H1 (cell line): ENCODE measurements around the gene LOXHD1. TPM values are rescaled to one million over a fixed set of nuclear protein-coding genes. Genes with fewer than 3 reads are reported as not detected.
A peak's percentile ranks its signal among the peaks of the same experiment; 100 is the strongest.

ENCODE experiments used
- CTCF ChIA-PET: fragments of 300-600 bp; sonication (Branson Sonifier 250); formaldehyde crosslinking; loops from one replicate; lab custom pipeline; 2021; ENCODE audit not compliant: partially characterized antibody; lab: Charles Lee
- POLR2A ChIA-PET: fragments of 300-600 bp; sonication (Branson Sonifier 250); formaldehyde crosslinking; loops from one replicate; lab custom pipeline; 2021; ENCODE audit warnings: inconsistent platforms; ENCODE audit not compliant: partially characterized antibody; lab: Charles Lee
- DNase-seq, 2 experiments: peaks; one replicate each; pipeline versions ENCODE4 v3.0.0 to v3.0.0-alpha.2; 2010 to 2022; ENCODE audit warnings: low spot score in 2 of 2, low read depth in 1 of 2, mixed read lengths in 1 of 2
- FAIRE-seq: peaks from 2 replicates; lab custom pipeline; 2011; peaks lifted over from hg19 to GRCh38; lab: Jason Lieb, UNC
- H2AFZ ChIP-seq: 2 replicates; pipeline ENCODE4 v1.8.1; 2012; ENCODE audit warnings: low read length, inconsistent platforms
- H2AK5ac ChIP-seq: 2 replicates; pipeline ENCODE4 v1.6.1; 2013; ENCODE audit warnings: low read depth, low read length
- H2BK120ac ChIP-seq: replicated peaks from 2 replicates; pipeline ENCODE3; 2013; ENCODE audit warnings: low read depth, low read length, inconsistent platforms
- H2BK12ac ChIP-seq: 2 replicates; pipeline ENCODE4 v1.6.1; 2013; ENCODE audit warnings: low read depth, low read length
- H2BK15ac ChIP-seq: 2 replicates; pipeline ENCODE4 v1.6.1; 2013; ENCODE audit warnings: low read length
- H2BK20ac ChIP-seq: 2 replicates; pipeline ENCODE4 v1.6.1; 2013; ENCODE audit warnings: low read length
- H2BK5ac ChIP-seq: 2 replicates; pipeline ENCODE4 v1.6.1; 2013; ENCODE audit warnings: low read depth, low read length
- H3K14ac ChIP-seq: 2 replicates; pipeline ENCODE4 v1.6.1; 2013; ENCODE audit warnings: inconsistent platforms; ENCODE audit not compliant: insufficient read length
- H3K18ac ChIP-seq: 2 replicates; pipeline ENCODE4 v1.6.1; 2013; ENCODE audit warnings: low read length; ENCODE audit errors: extremely low read depth
- H3K23ac ChIP-seq: 2 replicates; pipeline ENCODE4 v1.6.1; 2013; ENCODE audit warnings: inconsistent platforms; ENCODE audit not compliant: insufficient read length
- H3K23me2 ChIP-seq: 2 replicates; pipeline ENCODE4 v1.6.1; 2013; ENCODE audit warnings: low read depth, low read length
- H3K27ac ChIP-seq: 2 replicates; pipeline ENCODE4 v1.6.1; 2011; ENCODE audit warnings: low read depth, low read length, inconsistent platforms
- H3K27me3 ChIP-seq, 4 experiments: replicated peaks in 1 of 4; 1 replicate in 1 of 4; 2 replicates in 3 of 4; pipeline versions ENCODE4 v1.6.1 to v1.8.1; 2011 to 2013; ENCODE audit warnings: low read length in 3 of 4, mild to moderate bottlenecking in 3 of 4, inconsistent platforms in 2 of 4, mixed read lengths in 2 of 4, moderate library complexity in 1 of 4; ENCODE audit not compliant: control insufficient read depth in 3 of 4, insufficient read depth in 3 of 4; ENCODE audit errors: extremely low read depth in 1 of 4
- H3K36me3 ChIP-seq, 4 experiments: 2 replicates each; pipeline versions ENCODE4 v1.6.1 to v1.8.1; 2011 to 2013; ENCODE audit warnings: mild to moderate bottlenecking in 4 of 4, low read length in 3 of 4, moderate library complexity in 2 of 4, control low read depth in 1 of 4, inconsistent platforms in 1 of 4; ENCODE audit not compliant: insufficient read depth in 4 of 4, control insufficient read depth in 2 of 4
- H3K4ac ChIP-seq: replicated peaks from 2 replicates; pipeline ENCODE3; 2013; ENCODE audit warnings: low read length, low read depth, mixed read lengths, inconsistent platforms; ENCODE audit not compliant: insufficient read length
- H3K4me1 ChIP-seq, 4 experiments: replicated peaks in 1 of 4; 1 replicate in 1 of 4; 2 replicates in 3 of 4; pipeline versions ENCODE4 v1.6.1 to v1.8.1; 2011 to 2013; ENCODE audit warnings: low read length in 3 of 4, inconsistent platforms in 2 of 4, mixed read lengths in 1 of 4; ENCODE audit not compliant: insufficient read depth in 4 of 4, control insufficient read depth in 3 of 4
- H3K4me2 ChIP-seq, 2 experiments: 2 replicates each; pipeline versions ENCODE4 v1.6.1 to v1.8.1; 2011 to 2013; ENCODE audit warnings: low read depth in 2 of 2, low read length in 2 of 2, control low read depth in 1 of 2, inconsistent platforms in 1 of 2, mild to moderate bottlenecking in 1 of 2; ENCODE audit not compliant: insufficient read depth in 1 of 2
- H3K4me3 ChIP-seq, 4 experiments: fragments of 200-600, 300-600 bp in 1 of 4; sonication (generic), shearing (Covaris generic), sonication (Bioruptor Twin) in 1 of 4; 2 replicates each; pipeline versions ENCODE4 v1.5.1 to v1.8.1; 2011 to 2016; ENCODE audit warnings: low read length in 4 of 4, low read depth in 3 of 4, control low read depth in 2 of 4, inconsistent platforms in 2 of 4, mild to moderate bottlenecking in 2 of 4, mixed read lengths in 1 of 4, moderate library complexity in 1 of 4; ENCODE audit not compliant: insufficient read depth in 2 of 4; ENCODE audit errors: extremely low read depth in 1 of 4
- H3K56ac ChIP-seq: replicated peaks from 2 replicates; pipeline ENCODE3; 2013; ENCODE audit warnings: low read depth, mild to moderate bottlenecking, mixed read lengths, low read length, inconsistent platforms; ENCODE audit not compliant: insufficient read length
- H3K79me1 ChIP-seq: 2 replicates; pipeline ENCODE4 v1.6.1; 2013; ENCODE audit warnings: low read depth, low read length, control low read depth
- H3K79me2 ChIP-seq, 2 experiments: 2 replicates each; pipeline versions ENCODE4 v1.6.1 to v1.8.1; 2012 to 2013; ENCODE audit warnings: low read length in 2 of 2, mild to moderate bottlenecking in 2 of 2, inconsistent platforms in 1 of 2; ENCODE audit not compliant: insufficient read depth in 2 of 2, control insufficient read depth in 1 of 2
- H3K9ac ChIP-seq, 4 experiments: replicated peaks in 1 of 4; 1 replicate in 1 of 4; 2 replicates in 3 of 4; pipeline versions ENCODE4 v1.6.1 to v1.8.1; 2011 to 2013; ENCODE audit warnings: low read depth in 3 of 4, low read length in 3 of 4, control low read depth in 2 of 4, mild to moderate bottlenecking in 2 of 4, moderate library complexity in 2 of 4, inconsistent platforms in 1 of 4; ENCODE audit errors: extremely low read depth in 1 of 4
- H3K9me3 ChIP-seq, 2 experiments: 2 replicates each; pipeline versions ENCODE4 v1.6.1 to v1.8.1; 2012 to 2013; ENCODE audit warnings: mild to moderate bottlenecking in 2 of 2, moderate library complexity in 2 of 2, control low read depth in 1 of 2, inconsistent platforms in 1 of 2, low read depth in 1 of 2, low read length in 1 of 2, mixed read lengths in 1 of 2; ENCODE audit not compliant: insufficient read depth in 2 of 2
- H4K20me1 ChIP-seq, 2 experiments: replicated peaks in 1 of 2; 2 replicates each; pipeline versions ENCODE3 to v1.8.1; 2011 to 2013; ENCODE audit warnings: inconsistent platforms in 2 of 2, low read length in 2 of 2, mild to moderate bottlenecking in 1 of 2; ENCODE audit not compliant: insufficient read depth in 2 of 2, control insufficient read depth in 1 of 2
- H4K5ac ChIP-seq: 2 replicates; pipeline ENCODE4 v1.6.1; 2013; ENCODE audit warnings: low read length, low read depth, mixed read lengths, inconsistent platforms; ENCODE audit not compliant: insufficient read length
- H4K8ac ChIP-seq: 2 replicates; pipeline ENCODE4 v1.8.0; 2013; ENCODE audit warnings: mild to moderate bottlenecking, moderate library complexity, low read length, inconsistent platforms; ENCODE audit not compliant: insufficient read depth; ENCODE audit errors: extremely low read depth
- H4K91ac ChIP-seq: replicated peaks from 2 replicates; pipeline ENCODE3; 2013; ENCODE audit warnings: low read length, mixed read lengths, inconsistent platforms; ENCODE audit not compliant: insufficient read length
- CBX5 ChIP-seq: fragments of 300-800, 300-1000 bp; sonication (generic); IDR thresholded peaks from 2 replicates; pipeline ENCODE4 v1.7.1; 2016; ENCODE audit warnings: antibody characterized with exemption, low read length, low read depth
- KDM1A ChIP-seq: fragments of 200-600, 300-600 bp; sonication (generic); IDR thresholded peaks from 2 replicates; pipeline ENCODE4 v1.7.1; 2016; ENCODE audit warnings: mild to moderate bottlenecking, low read length, borderline replicate concordance
- RNF2 ChIP-seq: fragments of 200-900, 300-1000 bp; sonication (generic); IDR thresholded peaks from 2 replicates; pipeline ENCODE4 v1.7.1; 2016; ENCODE audit warnings: borderline replicate concordance, low read depth, mild to moderate bottlenecking, antibody characterized with exemption, low read length; ENCODE audit not compliant: poor library complexity, severe bottlenecking; ENCODE audit errors: missing control alignments
- WGBS, 2 experiments: shearing (Covaris generic) in 1 of 2; methylation state at CpG; one replicate each; pipeline versions ENCODE4 v1.1.6 to v1.1.7; 2013 to 2015; ENCODE audit warnings: low lambda C conversion rate in 2 of 2, mixed read lengths in 2 of 2, inconsistent platforms in 1 of 2, low coverage in 1 of 2, missing lambda C conversion rate in 1 of 2; ENCODE audit not compliant: insufficient replicate concordance in 2 of 2, insufficient coverage in 1 of 2, insufficient read length in 1 of 2; ENCODE audit errors: extremely low coverage in 1 of 2, missing lambda C conversion rate in 1 of 2; 5-methylcytosine and 5-hydroxymethylcytosine counted together
- polyA plus RNA-seq, 7 experiments: library from polyadenylated mRNA; depleted of rRNA in 3 of 7; stranded (reverse) in 5 of 7; unstranded in 2 of 7; fragments of >200 nt in 5 of 7; fragments of 200-250 nt in 2 of 7; gene quantifications; 1 replicate in 5 of 7; 2 replicates in 1 of 7; 4 replicates in 1 of 7; pipeline versions ENCODE4 v1.2.1 to v1.2.3, GENCODE V29; 2011 to 2013; ENCODE audit warnings: missing spikeins in 2 of 7, mixed read lengths in 2 of 7
- total RNA-seq: library from RNA; stranded (reverse); fragmentation: NEBNext Ultra II Directional; extraction: Animal tissue kit (Norgen Biotek cat#: 25700); gene quantifications from 2 replicates; pipeline ENCODE4 v1.2.1, GENCODE V29; 2021

LOXHD1 gene
- total and polyA plus RNA-seq, 2 of the 8 experiments (the other 6 are each of a cell fraction or from before 2014, with no cell fraction given) = 0.02 TPM; not detected in 1

- no peak overlapping the region for H4K8ac ChIP-seq
- H3K56ac ChIP-seq = no peak overlapping the region
- no peak for FAIRE-seq
- H2AK5ac ChIP-seq = no peak overlapping the region
- H3K18ac ChIP-seq = no peak overlapping the region
- H3K23ac ChIP-seq = no peak overlapping the region
- H3K4ac ChIP-seq = no peak overlapping the region
- H3K36me3 ChIP-seq = no peaks in the 10 kb centered on the region
- H4K20me1 ChIP-seq = peaks cover 0 to 3% of the 10 kb centered on the region in 2 experiments
- no peak overlapping the region for H3K27ac ChIP-seq
- ChIA-PET POLR2A (no interaction called here), CTCF (interaction anchor here (3.4 kb wide), 1 partner anchor 107 kb away, joined by 18 read pairs; the partner anchor contains the start of gene LOXHD1)
- 84% methylated on average over 2 of the region's 2 CpGs; no CpG with 5 or more reads in 1 of the 2 experiments for WGBS, 2 experiments
- H2BK20ac ChIP-seq = no peak overlapping the region
- no peak overlapping the region for H2AFZ ChIP-seq
- H3K79me2 ChIP-seq = no peaks in the 10 kb centered on the region
- no peak overlapping the region for H3K4me3 ChIP-seq
- TF ChIP-seq CBX5 (no peak), RNF2 (no peak), KDM1A (peak; percentile 56; the same call in 1 of the 2 replicates)
- H3K14ac ChIP-seq = no peak overlapping the region
- H2BK15ac ChIP-seq = no peak overlapping the region
- peaks cover 0 to 9% of the 10 kb centered on the region in 2 experiments; a peak in 1 of 4 replicates for H3K9me3 ChIP-seq
- no peak overlapping the region for H2BK5ac ChIP-seq
- H3K4me1 ChIP-seq = peaks cover 0 to 3% (median 0%) of the 10 kb centered on the region in 4 experiments; a peak in 1 of 7 replicates
- no peak overlapping the region for H2BK12ac ChIP-seq
- no peak overlapping the region for H4K91ac ChIP-seq
- H3K4me2 ChIP-seq = no peak overlapping the region
- H3K9ac ChIP-seq = no peak overlapping the region
- no peak overlapping the region for H2BK120ac ChIP-seq
- H4K5ac ChIP-seq = no peak overlapping the region
- H3K27me3 ChIP-seq = no peaks in the 10 kb centered on the region
- peaks cover 4% of the 10 kb centered on the region; the same call in 1 of the 2 replicates for H3K23me2 ChIP-seq
- no peaks in the 10 kb centered on the region for H3K79me1 ChIP-seq
- DNase-seq = no peak
Observed at GRCh38 chr18:46550609-46551008, 106.4 kb downstream of the LOXHD1 start.
